ENCODE data around the gene SLC10A7. TPM values are rescaled to one million over a fixed set of nuclear protein-coding genes. Genes with fewer than 3 reads are reported as not detected.

SLC10A7 gene
- total RNA-seq, 1 donor from 2014 or later = 8.9 TPM

- Mint-ChIP-seq H3K27ac (ENCODE audit: unreplicated experiment) (no peak overlapping the region), H3K36me3 (ENCODE audit: low read depth, unreplicated experiment) (no peaks in the 10 kb centered on the region), H3K4me3 (ENCODE audit: unreplicated experiment) (no peak overlapping the region), H3K4me1 (ENCODE audit: low read depth, unreplicated experiment) (no peaks in the 10 kb centered on the region), H3K9me3 (ENCODE audit: unreplicated experiment) (no peaks in the 10 kb centered on the region), H3K27me3 (ENCODE audit: low read depth, unreplicated experiment) (no peaks in the 10 kb centered on the region)
- no peak overlapping the region for H3K4me3 ChIP-seq (ENCODE audit: insufficient read depth, low read depth, low read length)
- no peak for FAIRE-seq
- TF ChIP-seq CTCF (IDR thresholded peaks at IDR 0.05; ENCODE audit: insufficient read depth, low read depth, low read length) = no peak
- H3K36me3 ChIP-seq (ENCODE audit: insufficient read depth, low read length) = peaks cover 7% of the 10 kb centered on the region
- H3K27me3 ChIP-seq (ENCODE audit: insufficient read depth, low read length) = no peaks in the 10 kb centered on the region
- H4K20me1 ChIP-seq (ENCODE audit: insufficient read depth, low read length) = peaks cover 5% of the 10 kb centered on the region
- no peak for DNase-seq (ENCODE audit: low read depth)
- no peak overlapping the region for H3K27ac ChIP-seq (ENCODE audit: low read depth, low read length)
- no peak overlapping the region for H3K4me2 ChIP-seq (ENCODE audit: low read length)
- no peak overlapping the region for H3K9ac ChIP-seq (ENCODE audit: low read length)
- no peaks in the 10 kb centered on the region for H3K9me3 ChIP-seq (ENCODE audit: insufficient read depth, low read depth, low read length)
- no peak overlapping the region for H2AFZ ChIP-seq (ENCODE audit: low read depth, low read length)
- no peaks in the 10 kb centered on the region for H3K4me1 ChIP-seq (ENCODE audit: insufficient read depth, low read length)
- H3K79me2 ChIP-seq (ENCODE audit: insufficient read depth, low read length) = peaks cover 12% of the 10 kb centered on the region
These were observed 8.2 kb downstream of the SLC10A7 start for GRCh38 chr4:146513548-146513947.

- no peak overlapping the region for H3K27ac ChIP-seq (ENCODE audit: low read depth, low read length)
- H3K9me3 Mint-ChIP-seq (ENCODE audit: unreplicated experiment) = no peaks in the 10 kb centered on the region
- H3K4me2 ChIP-seq (ENCODE audit: low read length) = no peak overlapping the region
- H3K27ac Mint-ChIP-seq (ENCODE audit: unreplicated experiment) = no peak overlapping the region
- H3K4me1 ChIP-seq (ENCODE audit: insufficient read depth, low read length) = no peaks in the 10 kb centered on the region
- no peaks in the 10 kb centered on the region for H3K27me3 ChIP-seq (ENCODE audit: insufficient read depth, low read length)
- no peaks in the 10 kb centered on the region for H3K4me1 Mint-ChIP-seq (ENCODE audit: low read depth, unreplicated experiment)
- H3K79me2 ChIP-seq (ENCODE audit: insufficient read depth, low read length) = no peaks in the 10 kb centered on the region
- no peak overlapping the region for H3K4me3 Mint-ChIP-seq (ENCODE audit: unreplicated experiment)
- no peaks in the 10 kb centered on the region for H3K36me3 Mint-ChIP-seq (ENCODE audit: low read depth, unreplicated experiment)
- TF ChIP-seq EZH2 (IDR thresholded peaks at IDR 0.05; ENCODE audit: insufficient read depth, low read length) (no peak), CTCF (IDR thresholded peaks at IDR 0.05; ENCODE audit: insufficient read depth, low read depth, low read length) (no peak)
- no peak overlapping the region for H3K9ac ChIP-seq (ENCODE audit: low read length)
- peaks cover 3% of the 10 kb centered on the region for H3K36me3 ChIP-seq (ENCODE audit: insufficient read depth, low read length)
- no peak overlapping the region for H2AFZ ChIP-seq (ENCODE audit: low read depth, low read length)
- H3K4me3 ChIP-seq (ENCODE audit: insufficient read depth, low read depth, low read length) = no peak overlapping the region
- H4K20me1 ChIP-seq (ENCODE audit: insufficient read depth, low read length) = no peaks in the 10 kb centered on the region
- no peak for DNase-seq (ENCODE audit: low read depth)
- no peaks in the 10 kb centered on the region for H3K27me3 Mint-ChIP-seq (ENCODE audit: low read depth, unreplicated experiment)
- no peak for FAIRE-seq
- H3K9me3 ChIP-seq (ENCODE audit: insufficient read depth, low read depth, low read length) = no peaks in the 10 kb centered on the region
These were observed 10.4 kb downstream of the SLC10A7 start for GRCh38 chr4:146511381-146511780.

GRCh38 chr4:146510942-146511341 lies 10.8 kb downstream of the SLC10A7 start:
- Mint-ChIP-seq H3K4me3 (ENCODE audit: unreplicated experiment) (no peak overlapping the region), H3K36me3 (ENCODE audit: low read depth, unreplicated experiment) (no peaks in the 10 kb centered on the region), H3K27ac (ENCODE audit: unreplicated experiment) (no peak overlapping the region), H3K9me3 (ENCODE audit: unreplicated experiment) (no peaks in the 10 kb centered on the region), H3K27me3 (ENCODE audit: low read depth, unreplicated experiment) (no peaks in the 10 kb centered on the region), H3K4me1 (ENCODE audit: low read depth, unreplicated experiment) (no peaks in the 10 kb centered on the region)
- no peak overlapping the region for H3K9ac ChIP-seq (ENCODE audit: low read length)
- H4K20me1 ChIP-seq (ENCODE audit: insufficient read depth, low read length) = no peaks in the 10 kb centered on the region
- no peaks in the 10 kb centered on the region for H3K27me3 ChIP-seq (ENCODE audit: insufficient read depth, low read length)
- FAIRE-seq = no peak
- H2AFZ ChIP-seq (ENCODE audit: low read depth, low read length) = no peak overlapping the region
- no peaks in the 10 kb centered on the region for H3K9me3 ChIP-seq (ENCODE audit: insufficient read depth, low read depth, low read length)
- no peak overlapping the region for H3K4me2 ChIP-seq (ENCODE audit: low read length)
- H3K4me3 ChIP-seq (ENCODE audit: insufficient read depth, low read depth, low read length) = no peak overlapping the region
- TF ChIP-seq CTCF (IDR thresholded peaks at IDR 0.05; ENCODE audit: insufficient read depth, low read depth, low read length) (no peak), EZH2 (IDR thresholded peaks at IDR 0.05; ENCODE audit: insufficient read depth, low read length) (no peak)
- no peak for DNase-seq (ENCODE audit: low read depth)
- H3K27ac ChIP-seq (ENCODE audit: low read depth, low read length) = no peak overlapping the region
- H3K4me1 ChIP-seq (ENCODE audit: insufficient read depth, low read length) = no peaks in the 10 kb centered on the region
- H3K36me3 ChIP-seq (ENCODE audit: insufficient read depth, low read length) = peaks cover 1% of the 10 kb centered on the region
- no peaks in the 10 kb centered on the region for H3K79me2 ChIP-seq (ENCODE audit: insufficient read depth, low read length)
